Stimulated activated CD4-positive, alpha-beta T cell treated with anti-CD3 and anti-CD28 coated beads, Interleukin-15, amount 100 ng/mL, for 24 hours (primary cell): ENCODE data around the gene OTUD3.

Experiments
- DNase-seq: peaks from one replicate; pipeline ENCODE4 v3.0.0-alpha.2; 2020

The OTUD3 gene

DNA sequence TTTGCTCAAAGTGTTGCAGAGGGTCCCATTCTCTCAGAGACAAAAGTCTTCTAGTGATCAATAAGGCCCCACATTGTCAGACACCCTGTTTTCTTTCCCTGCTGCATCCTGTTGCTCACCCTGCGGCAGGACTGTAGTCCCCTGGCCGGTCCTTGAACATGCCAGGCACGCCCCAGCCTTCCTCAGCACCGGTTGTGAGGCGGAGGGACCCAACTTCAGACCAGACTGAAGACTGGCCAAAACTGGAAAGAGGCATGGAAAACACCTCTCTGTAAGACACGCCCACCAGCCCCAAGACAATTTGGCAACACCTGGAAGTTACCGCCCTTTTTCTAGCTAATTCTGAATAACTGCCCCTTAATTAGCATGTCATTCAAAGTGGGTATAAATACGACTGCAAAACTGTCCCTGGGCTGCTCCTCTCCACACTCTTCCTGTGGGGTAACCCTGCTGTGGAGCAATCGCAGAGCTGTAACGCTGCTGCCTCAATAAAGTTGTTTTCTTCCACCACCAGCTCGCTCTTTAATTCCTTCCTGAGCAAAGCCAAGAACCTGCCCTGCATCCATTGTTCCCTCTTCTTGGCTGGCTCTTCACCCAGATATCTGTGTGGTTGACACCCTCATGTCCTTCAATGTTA, 73.5 kb downstream of the OTUD3 start:
- no peak for DNase-seq

GRCh38 chr1:19957779-19958178, 75.6 kb downstream of the OTUD3 start:
- no peak for DNase-seq

DNA sequence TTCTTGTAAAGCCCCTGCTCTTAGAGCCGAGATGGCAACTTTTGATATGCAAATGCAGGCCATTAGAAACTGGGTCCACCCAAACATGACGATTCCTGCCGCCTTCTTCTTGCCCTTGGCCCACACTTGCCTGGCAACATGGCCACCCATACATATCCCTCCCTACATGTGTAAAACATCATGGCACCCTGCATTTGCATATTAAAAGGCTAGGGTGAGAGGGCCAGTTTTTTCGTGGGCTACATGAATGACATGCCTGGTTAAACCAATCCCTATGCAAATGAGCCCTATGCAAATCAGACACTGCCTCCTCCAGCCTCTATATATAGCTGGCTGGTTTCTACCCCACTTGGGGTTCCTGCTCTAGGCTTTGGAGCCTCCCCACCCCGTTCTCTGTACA, 78.4 kb downstream of the OTUD3 start:
- DNase-seq: no peak
